ENCODE data around the gene FGFRL1.

FGFRL1 gene, protein sequence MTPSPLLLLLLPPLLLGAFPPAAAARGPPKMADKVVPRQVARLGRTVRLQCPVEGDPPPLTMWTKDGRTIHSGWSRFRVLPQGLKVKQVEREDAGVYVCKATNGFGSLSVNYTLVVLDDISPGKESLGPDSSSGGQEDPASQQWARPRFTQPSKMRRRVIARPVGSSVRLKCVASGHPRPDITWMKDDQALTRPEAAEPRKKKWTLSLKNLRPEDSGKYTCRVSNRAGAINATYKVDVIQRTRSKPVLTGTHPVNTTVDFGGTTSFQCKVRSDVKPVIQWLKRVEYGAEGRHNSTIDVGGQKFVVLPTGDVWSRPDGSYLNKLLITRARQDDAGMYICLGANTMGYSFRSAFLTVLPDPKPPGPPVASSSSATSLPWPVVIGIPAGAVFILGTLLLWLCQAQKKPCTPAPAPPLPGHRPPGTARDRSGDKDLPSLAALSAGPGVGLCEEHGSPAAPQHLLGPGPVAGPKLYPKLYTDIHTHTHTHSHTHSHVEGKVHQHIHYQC

GRCh38 chr4:1011022-1011665 is at the start of gene FGFRL1:
Gene FGFRL1, plus strand, starts transcription at chr4:1011626. Its CDS starts 860 bp downstream, at chr4:1012486.
- no peak for DNase-seq (ENCODE audit: low read depth, low spot score)

GRCh38 chr4:962231-963208 is 48.9 kb upstream of the FGFRL1 start:
- DNase-seq (ENCODE audit: low read depth, low spot score), result no peak

DNA sequence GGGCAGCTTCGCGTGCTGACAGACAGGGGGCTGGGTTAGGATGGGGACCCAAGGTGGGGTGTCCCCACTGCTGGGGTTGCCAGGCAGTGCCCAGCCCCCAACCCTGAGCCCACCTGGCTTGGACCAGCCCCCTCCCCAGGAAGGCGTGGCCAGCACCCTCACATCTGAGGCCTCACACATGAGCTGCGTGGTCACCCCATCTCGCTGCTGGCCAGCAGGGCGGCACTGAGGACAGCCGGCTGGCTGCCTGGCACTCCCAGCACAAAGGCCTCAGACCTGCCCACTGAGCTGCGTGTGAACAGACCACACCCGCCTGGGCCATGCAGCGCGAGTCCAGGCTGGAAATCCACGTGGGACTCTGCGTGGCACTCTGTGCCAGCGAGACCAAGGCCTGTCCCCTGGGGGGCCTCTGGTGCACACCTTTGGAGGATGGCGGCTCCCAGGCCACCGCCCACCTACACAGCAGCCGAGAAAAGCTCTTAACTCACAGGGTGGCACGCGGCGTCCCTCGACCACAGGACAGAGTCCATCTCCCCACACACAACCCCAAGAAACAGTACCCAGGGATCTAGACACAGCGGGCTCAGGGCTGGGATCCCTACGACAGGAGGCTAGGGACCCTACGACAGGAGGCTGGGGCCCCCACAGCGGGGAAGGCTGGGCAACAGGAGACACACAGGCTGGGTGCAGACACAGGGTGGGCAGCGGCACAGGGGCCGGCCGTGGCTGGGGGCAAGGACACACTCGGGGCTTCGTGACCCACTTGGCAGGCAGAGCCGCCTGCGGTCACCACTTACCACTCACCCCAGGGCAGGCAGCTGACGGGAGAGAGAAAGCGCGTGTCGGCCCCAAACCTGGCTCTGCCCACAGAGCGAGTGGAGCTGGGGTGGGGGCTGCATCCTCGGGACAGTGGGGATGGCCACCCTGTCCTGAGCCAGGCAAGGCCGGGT is 47.9 kb upstream of the FGFRL1 start:
- no peak for DNase-seq (ENCODE audit: low read depth, low spot score)

- no peak for DNase-seq (ENCODE audit: low read depth, low spot score)
These were observed 46.9 kb upstream of the FGFRL1 start for GRCh38 chr4:964346-965025.

DNA sequence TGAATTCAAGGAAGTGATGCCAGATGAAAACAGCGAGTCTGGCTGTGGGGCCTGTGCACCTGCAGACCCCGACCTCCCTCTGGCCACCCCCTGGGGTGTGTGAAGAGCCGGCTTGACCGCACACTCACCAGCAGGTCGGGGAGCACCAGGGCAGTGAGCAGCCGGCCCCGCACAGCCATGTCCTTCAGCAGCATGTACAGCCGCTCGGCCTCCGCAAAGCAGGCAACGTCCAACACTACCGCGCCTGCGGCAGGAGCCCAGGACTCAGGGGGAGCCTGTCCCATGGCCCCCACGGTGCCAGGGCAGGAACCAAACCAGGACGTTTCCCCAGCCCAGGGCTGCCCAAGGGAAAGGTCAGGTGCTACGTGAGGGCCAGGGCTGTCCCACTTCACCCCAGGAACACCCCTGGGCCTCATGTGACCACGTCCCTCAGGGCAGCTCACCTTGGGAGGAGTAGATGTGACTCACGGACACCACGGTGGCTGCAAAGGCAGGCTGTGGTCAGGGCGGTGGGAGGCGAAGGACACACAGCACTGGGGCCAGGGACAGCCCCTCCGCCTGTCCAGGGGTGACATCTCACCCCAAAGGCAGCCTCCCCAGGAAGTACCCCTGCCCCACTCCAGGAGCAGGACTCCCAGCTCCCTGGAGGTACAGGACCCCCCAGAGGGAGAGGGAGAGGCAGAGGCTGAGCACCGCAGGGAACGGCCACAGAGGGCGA is 46.2 kb upstream of the FGFRL1 start:
- no peak for DNase-seq (ENCODE audit: low read depth, low spot score)

DNA sequence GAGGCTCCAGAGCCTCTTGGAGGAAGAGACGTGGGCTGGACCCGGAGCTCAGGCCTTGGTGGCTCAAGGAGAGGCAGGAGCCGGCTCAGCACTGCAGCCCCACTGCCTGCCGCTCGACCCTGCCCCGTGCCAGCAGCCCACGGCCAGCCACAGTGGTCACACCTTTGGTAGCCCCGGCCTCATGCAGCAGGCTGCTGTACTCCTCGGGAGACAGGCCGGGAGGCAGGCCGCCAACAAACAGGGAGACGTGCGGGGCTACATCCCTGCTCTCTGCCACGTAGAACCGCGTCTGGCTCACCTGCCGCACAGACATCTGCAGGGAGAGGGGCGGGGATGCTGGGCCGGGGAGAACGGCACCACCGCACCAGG is 45.7 kb upstream of the FGFRL1 start:
- DNase-seq (ENCODE audit: low read depth, low spot score), result no peak

- DNase-seq (ENCODE audit: low read depth, low spot score), result no peak
These were observed 44.9 kb upstream of the FGFRL1 start for GRCh38 chr4:966266-967112.

GRCh38 chr4:967113-968104 is 44.0 kb upstream of the FGFRL1 start:
- no peak for DNase-seq (ENCODE audit: low read depth, low spot score)

DNA sequence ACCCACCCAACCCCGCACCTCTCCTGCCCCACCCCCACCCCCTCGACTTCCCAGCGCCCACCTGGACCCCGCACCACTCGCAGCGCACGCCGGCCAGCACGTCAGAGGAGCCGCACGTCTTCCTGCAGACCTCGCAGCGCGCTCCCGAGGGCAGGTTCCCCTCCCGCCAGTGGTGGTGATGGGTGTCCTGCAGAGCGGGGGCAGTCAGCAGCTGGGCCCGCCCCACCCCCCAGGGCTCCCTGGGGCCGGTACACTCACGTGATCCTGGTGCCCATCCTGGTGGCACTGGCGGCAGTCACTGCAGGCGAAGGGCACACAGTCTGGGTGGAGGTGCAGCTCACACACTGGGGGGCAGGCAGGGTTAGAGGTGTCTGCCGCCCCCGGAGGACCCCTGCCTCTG is 43.2 kb upstream of the FGFRL1 start:
- DNase-seq (ENCODE audit: low read depth, low spot score), result no peak

DNA sequence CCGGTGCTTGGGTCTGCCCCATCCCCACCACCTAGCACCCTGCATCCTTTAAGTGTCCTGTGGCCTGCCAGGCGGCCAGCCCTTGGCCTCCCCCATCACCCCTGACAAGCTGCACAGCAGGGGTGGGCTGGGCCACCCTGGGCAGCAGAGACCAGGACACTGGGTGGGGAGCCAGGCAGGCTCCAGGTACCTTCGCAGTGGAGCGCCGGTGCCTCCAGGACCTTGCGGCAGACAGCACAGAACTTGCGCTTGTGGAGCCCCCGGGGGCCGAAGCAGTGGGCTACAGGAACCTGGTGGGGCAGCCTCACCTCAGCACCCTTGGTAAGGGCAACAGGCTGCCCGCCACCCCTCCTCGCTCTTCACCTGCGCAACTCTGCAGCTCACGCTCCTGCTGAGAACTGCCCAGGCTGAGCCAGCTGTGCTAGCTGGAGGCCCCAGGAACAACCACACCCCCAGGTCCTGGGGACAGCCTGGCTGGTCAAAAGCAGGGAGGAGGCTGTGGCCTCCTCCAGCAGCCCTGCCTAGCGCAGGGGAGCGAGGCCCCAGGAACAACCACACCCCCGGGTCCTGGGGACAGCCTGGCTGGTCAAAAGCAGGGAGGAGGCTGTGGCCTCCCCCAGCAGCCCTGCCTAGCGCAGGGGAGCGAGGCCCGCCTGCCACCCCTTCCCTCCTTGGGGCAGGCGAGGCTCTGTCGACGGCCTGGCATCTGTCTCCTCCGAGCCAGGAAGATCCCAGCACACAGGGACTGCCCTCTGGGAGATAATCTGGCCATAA is 42.6 kb upstream of the FGFRL1 start:
- no peak for DNase-seq (ENCODE audit: low read depth, low spot score)

DNA sequence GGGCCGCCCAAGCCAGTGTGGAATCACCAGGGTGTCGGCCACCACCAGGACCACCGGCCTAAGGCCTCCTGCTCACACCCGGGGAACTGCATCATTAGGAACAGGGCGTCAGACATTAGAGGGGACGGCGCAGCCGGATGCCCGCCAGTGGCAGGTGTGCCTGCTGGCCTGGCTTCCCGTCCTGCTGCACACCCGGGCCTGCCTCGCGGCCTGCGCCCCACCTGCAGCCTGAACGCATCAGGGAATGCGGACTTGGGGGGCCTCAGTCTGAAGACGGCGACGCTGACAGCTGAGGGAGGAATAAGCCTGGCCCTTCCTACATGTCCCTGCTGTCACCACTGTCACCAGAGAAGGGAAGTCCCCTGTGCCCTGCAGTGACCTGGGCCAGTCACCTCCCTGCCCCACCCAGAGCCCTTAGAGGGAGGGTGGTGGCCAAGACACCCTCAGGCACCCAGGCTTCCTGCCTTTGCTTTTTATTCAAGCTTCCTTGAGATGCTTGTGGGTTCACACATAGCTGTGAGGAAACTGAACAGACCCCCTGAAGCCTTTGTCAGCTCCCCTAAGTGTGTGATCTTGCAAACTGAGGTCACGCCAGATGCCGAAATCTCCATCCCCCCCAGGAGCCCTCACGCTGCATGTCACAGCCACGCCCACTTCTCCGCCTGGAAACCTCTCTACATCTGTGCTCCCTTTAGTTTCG is 41.2 kb upstream of the FGFRL1 start:
- no peak for DNase-seq (ENCODE audit: low read depth, low spot score)

DNA sequence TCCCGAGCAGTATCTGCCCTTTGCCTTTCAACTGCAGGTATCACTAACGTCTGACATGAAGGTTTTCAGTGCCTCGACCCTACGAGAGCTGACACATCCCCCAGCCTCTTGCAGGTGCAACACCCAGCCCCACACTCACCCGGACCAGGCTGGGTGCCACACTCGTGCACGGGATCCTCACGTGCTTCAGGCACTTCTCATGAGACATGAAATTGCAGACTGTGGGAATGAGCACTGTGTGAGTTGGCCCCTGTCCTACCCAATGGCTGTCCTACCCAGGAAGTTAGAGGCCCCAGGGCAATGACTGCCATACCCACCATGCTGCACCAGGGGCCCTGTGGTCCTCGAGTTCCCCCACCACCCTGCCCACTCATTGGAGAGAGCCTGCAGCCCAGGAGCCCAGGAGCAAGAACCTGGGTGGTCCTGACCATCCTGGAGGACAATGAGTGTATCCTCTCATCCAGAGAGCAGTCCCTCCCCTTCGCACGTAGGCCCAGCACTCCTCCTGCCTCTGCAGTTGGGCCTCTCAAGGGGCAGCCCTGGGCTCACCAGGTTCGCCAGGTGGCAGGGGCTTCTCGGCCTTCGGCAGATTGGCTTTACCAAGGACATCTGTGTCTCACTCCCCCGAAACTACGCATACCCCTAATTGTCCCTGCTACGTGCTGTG is 40.4 kb upstream of the FGFRL1 start:
- no peak for DNase-seq (ENCODE audit: low read depth, low spot score)

DNA sequence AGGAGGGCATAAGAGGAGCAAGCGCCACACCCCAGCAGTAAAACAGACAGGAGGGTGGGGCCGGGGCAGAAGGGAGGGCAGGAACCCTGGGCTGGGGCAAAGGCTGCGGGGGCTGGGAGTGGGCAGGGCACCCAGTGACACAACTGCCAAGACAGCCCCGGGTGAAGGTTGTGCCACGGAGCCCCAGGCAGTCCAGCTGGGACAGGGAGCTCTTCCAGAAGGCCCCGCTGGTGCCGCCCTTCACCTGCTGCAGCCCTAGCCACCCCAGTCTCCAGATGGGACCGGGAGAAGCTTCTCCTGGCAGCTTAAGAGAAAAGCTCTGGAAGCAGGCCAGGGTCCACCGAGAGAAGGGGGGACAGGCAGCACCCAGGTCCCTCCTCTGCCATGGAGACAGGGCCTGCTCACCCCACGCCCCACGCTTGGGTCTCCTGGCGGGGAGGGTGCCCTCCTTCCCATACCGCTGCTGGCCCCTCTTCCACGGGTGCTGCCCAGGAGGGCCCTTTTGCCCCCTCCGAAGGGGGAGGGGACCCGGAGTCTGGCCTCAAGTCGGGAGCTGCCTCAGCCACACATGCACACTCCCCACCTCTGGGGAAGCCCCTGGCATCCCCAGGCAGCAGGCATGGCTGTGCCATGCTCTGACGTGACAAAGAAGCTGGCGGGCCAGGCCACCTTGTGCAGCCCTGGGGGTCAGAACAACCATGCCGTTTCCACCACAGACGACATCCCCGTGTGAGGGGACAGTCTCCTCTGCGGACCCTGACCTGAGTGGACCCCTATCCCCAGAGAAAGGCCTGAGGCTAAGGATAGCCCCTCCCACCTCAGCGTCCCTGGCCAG is 39.5 kb upstream of the FGFRL1 start:
- DNase-seq (ENCODE audit: low read depth, low spot score), result no peak

DNA sequence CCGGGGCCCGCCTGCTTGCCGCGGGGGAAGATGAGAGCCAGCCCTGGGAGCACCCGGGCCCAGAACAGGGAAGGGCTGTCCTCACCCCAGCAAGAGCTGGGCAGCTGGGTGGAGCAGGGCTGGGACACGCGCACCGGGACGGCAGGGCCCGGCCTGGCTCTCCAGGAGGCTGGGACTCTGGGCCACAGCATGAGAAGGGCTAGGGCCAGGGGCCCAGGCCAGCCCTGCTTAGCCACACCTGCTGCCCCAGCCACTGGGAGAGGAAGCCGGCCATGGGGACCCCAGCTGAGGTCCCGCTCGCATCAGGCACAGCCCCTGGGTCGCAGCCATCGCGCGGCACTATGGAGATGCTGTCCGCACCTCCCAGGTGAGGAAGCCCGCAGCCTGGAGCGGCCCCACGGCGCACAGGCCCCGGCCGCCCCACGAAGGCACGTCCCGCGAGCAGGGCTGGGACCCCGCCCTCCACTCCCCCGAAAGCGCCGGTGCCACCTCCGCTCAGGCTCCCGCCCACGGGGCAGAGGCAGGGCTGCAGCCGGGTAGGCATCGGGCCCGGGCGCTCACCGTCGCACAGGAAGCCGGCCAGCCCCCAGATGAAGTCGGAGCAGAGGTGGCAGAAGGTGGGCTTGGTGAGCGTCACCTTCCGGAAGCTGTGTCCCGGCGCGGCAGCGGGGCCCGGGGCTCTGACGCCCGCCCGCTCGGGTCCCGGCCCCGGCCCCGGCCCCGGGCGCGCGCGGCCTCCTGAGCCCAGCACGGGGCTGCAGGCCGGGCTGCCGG is 38.6 kb upstream of the FGFRL1 start:
- no peak for DNase-seq (ENCODE audit: low read depth, low spot score)

Measured in brain pericyte (primary cell).